GM21737 (cell line): ENCODE data around the gene CLEC4F.
"Not testable (repeated sequence)": the region's sequence is repeated elsewhere in the genome, so short reads cannot be mapped to it uniquely, and the experiment has no call there.

Experiments used
- ATAC-seq: cut with Tn5 transposase; IDR thresholded peaks from one replicate; pipeline ENCODE4 v1.9.1; 2021; ENCODE audit warnings: mild to moderate bottlenecking, moderate library complexity; ENCODE audit not compliant: unreplicated experiment

The CLEC4F gene

DNA sequence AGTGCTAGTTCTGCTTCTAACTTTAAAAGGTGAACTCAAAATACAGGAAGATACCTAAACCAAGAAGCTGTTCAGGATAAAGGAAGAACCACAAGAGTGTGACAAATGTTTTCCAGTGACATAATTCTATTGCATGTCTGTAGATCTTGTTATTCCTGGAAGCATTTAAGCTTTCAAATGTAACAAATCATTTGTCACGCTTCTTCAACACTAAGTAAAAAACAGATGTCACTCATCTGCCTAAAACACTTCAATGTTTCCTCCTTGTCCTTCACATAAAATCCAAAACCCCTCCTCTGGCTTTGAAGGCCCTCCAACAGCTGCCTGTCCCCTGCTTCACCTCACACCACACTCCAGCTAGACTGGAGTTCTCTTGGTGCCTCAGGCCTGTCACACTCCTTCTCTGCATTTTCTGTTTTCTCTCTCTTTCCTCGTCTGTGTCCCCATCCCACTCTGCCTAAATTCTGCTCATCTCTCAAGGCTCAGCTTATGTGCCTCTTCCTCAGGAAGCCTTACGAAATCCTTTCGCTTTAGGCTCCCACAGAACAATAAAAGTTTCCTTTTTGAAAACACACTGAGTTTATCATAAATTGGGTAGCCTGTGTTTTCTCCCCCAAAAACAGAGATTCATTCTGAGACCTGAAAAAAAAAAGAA lies 6.4 kb upstream of the CLEC4F start:
- ATAC-seq = no peak

GRCh38 chr2:70823249-70823648 lies 2.9 kb upstream of the CLEC4F start:
- no peak for ATAC-seq

GRCh38 chr2:70822843-70823242 lies 2.4 kb upstream of the CLEC4F start:
- no peak for ATAC-seq

DNA sequence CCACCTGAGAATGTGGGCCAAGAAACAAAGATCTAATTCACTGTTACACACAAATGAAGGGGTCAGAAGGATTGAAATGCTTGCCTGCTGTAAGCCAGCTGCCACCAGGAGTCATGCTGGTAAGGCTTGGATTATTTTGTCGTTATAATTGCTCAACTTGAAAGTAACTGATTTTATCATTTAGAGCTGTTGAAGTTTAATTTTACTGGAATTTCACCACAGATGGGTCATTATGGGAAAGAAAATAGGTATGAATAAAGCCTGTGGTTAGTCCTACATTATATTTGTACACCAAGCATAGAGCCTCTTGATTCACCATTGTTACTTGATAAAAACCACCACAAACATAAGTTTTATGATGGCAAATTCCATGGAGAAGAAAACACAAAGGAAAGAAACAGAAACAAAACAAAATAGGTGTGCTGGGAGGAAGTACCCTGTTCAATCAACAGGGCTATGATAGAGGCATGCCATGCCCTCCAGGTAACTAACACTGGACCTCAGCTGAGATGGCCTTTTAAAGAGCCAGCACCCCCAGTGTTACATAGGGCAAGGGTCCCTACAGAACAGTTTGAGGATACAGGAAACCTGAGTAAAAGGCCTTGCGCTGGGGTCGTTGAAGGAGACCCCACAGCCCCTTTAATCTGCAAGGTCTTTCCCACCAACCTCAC lies 3.0 kb downstream of the CLEC4F start:
- ATAC-seq = no peak

- no peak for ATAC-seq
These were observed 3.7 kb downstream of the CLEC4F start for GRCh38 chr2:70816726-70817125.

DNA sequence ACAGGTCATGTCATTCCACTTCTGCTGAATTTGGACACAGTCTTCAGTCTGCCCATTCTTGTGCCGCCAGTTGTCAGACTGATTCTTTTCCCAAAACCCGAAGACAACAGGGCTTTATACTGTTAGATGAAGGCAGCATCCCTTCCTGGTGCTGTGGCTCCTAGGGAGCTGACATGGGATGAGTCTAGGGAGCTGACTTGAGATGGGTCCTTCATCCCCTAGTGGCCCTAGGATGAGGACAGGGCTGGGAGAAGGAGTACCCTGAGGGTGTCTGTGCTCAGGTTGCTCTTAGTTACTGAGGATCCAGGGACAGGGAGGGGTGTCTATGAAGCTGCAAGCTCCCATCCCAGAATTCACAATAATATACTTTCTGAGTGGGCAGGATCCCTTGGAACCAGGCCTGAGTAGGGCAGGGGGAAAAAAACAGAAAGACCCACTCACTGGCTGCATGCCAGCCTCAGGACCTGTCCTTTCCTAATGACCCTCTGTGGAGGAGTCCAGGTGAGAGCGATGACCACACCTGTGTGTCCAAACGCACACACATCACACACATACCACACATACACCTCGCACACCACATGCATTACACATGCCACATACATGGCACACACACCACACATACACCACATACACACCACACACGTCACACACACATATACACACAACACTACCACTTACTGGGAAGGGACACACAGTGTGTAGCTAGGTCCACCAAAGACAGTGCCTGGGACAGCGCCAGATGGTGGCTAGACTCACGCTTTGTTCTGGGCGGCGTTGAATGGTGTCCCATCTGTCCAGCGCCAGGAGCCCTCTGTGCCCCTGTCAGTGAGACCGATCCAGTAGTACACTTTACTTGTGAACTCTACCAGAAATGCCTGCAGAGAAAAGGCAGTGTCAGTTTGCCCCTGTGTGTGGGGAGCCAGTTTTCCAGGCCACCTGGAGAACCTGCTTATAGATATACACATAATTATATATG lies 11.1 kb downstream of the CLEC4F start:
- ATAC-seq = no peak

GRCh38 chr2:70807828-70808118 lies 12.6 kb downstream of the CLEC4F start:
- ATAC-seq = no peak

GRCh38 chr2:70807102-70807827 lies 13.1 kb downstream of the CLEC4F start:
- ATAC-seq = no peak

DNA sequence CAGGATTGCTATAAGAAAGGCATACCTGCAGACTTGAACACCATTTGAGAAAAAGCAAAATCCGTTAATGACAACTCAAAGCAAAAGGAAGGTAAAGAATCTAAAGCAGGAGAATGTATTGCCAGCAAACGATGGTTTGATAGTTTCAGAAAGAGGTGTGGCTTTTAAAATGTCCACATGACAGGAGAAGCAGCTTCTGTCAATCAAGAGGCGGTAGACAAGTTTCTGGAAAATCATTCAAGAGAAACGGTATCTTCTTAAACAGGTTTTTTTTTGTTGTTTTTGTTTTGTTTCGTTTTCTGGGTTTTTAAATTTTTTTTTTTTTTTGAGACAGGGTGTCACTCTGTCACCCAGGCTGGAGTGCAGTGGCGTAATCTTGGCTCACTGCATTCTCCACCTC lies 13.8 kb downstream of the CLEC4F start:
- ATAC-seq = no peak

DNA sequence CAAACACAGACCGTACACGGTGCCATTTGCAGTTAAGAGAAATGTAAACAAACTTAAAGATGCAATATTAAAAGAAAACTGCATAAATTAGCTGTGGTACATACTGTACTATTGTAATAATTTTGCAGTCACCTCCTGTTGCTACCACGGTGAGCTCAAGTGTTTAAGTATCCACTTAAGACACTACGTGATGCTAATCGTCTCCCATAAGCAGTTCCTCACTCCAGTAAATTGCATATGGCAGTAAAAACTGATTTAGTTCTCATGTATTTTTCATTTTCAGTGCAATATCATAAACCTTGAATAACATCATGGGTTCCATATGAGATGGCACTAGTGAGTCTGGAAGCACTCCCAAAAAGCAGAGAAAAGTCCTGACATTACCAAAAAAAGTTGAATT lies 14.4 kb downstream of the CLEC4F start:
- no peak for ATAC-seq

- ATAC-seq = no peak
These were observed 18.7 kb downstream of the CLEC4F start for GRCh38 chr2:70801607-70802263.

- ATAC-seq = no peak
These were observed 20.7 kb downstream of the CLEC4F start for GRCh38 chr2:70799706-70800105.

DNA sequence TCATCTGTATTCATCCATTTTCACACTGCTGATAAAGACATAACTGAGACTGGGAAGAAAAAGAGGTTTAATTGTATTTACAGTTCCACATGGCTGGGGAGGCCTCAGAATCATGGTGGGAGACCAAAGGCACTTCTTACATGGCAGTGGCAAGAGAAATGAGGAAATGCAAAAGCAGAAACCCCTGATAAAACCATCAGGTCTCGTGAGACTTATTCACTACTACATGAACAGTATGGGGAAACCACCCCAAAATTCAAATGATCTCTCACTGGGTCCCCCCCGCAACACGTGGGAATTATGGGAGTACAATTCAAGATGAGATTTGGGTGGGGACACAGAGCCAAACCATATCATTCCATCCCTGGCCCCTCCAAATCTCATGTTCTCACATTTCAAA lies 22.4 kb downstream of the CLEC4F start:
- ATAC-seq = not testable (repeated sequence)

DNA sequence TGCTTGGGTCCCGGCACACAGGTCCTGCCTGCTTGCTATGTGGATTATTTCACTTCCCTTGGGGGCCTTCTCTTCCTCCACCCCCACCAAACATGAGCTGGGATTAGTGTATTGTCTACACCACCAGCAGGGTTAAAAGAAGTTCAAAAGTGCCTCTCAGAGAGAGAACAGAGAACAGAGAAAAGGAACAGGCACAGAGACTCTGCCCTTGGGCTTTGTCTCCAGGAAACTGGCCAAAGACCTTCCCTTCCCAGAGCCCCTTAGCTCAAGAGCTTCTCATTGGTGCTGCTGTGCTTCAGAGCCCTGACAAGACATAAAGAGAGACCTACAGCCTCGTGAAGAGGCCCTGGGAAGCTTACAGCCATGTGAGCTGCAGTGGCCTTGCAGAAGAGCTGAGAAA lies 22.9 kb downstream of the CLEC4F start:
- no peak for ATAC-seq

- no peak for ATAC-seq
These were observed 24.1 kb downstream of the CLEC4F start for GRCh38 chr2:70796262-70796661.

- no peak for ATAC-seq
These were observed 25.0 kb downstream of the CLEC4F start for GRCh38 chr2:70795164-70795995.

GRCh38 chr2:70793450-70793849 lies 26.9 kb downstream of the CLEC4F start:
- ATAC-seq = no peak

- no peak for ATAC-seq
These were observed 30.1 kb downstream of the CLEC4F start, which contains the start of gene FIGLA for GRCh38 chr2:70790136-70790828. Gene FIGLA, minus strand, starts transcription at chr2:70790643. Its CDS starts 5 bp downstream, at chr2:70790638.
